CD14-positive monocyte (primary cell): Measurements from ENCODE around the gene XRCC4. TPM values are rescaled to one million over a fixed set of nuclear protein-coding genes. Genes with fewer than 3 reads are reported as not detected.

Source experiments
- DNase-seq, 3 donors: peaks; one replicate each; pipeline ENCODE4 v3.0.0-alpha.2; 2011 to 2022
- H2AFZ ChIP-seq: 2 replicates; pipeline ENCODE4 v1.6.0; 2012; ENCODE audit warnings: mild to moderate bottlenecking, low read depth, low read length, inconsistent platforms; ENCODE audit not compliant: insufficient read depth, poor library complexity, severe bottlenecking
- H3K27ac ChIP-seq, 2 donors: 1 replicate in 1 of 2; 2 replicates in 1 of 2; pipeline ENCODE4 v1.5.1; 2012 to 2013; ENCODE audit warnings: low read length in 2 of 2, control low read depth in 1 of 2, inconsistent platforms in 1 of 2, low read depth in 1 of 2, mild to moderate bottlenecking in 1 of 2
- H3K27me3 ChIP-seq, 2 donors: one replicate each; pipeline versions ENCODE4 v1.6.0 to v1.6.1; 2011 to 2013; ENCODE audit warnings: low read length in 2 of 2; ENCODE audit not compliant: control insufficient read depth in 2 of 2, insufficient read depth in 2 of 2
- H3K36me3 ChIP-seq, 2 donors: replicated peaks in 1 of 2; 1 replicate in 1 of 2; 2 replicates in 1 of 2; pipeline versions ENCODE4 v1.5.1 to v1.6.1; 2012 to 2013; ENCODE audit warnings: low read length in 2 of 2, control low read depth in 1 of 2, inconsistent platforms in 1 of 2, mild to moderate bottlenecking in 1 of 2; ENCODE audit not compliant: insufficient read depth in 2 of 2, control insufficient read depth in 1 of 2
- H3K4me1 ChIP-seq, 2 donors: 1 replicate in 1 of 2; 2 replicates in 1 of 2; pipeline versions ENCODE4 v1.5.1 to v1.6.1; 2012 to 2013; ENCODE audit warnings: low read length in 2 of 2, control low read depth in 1 of 2, inconsistent platforms in 1 of 2, mild to moderate bottlenecking in 1 of 2, moderate library complexity in 1 of 2; ENCODE audit not compliant: insufficient read depth in 2 of 2, control insufficient read depth in 1 of 2
- H3K4me2 ChIP-seq: replicated peaks from 2 replicates; pipeline ENCODE3; 2012; ENCODE audit warnings: low read length, moderate library complexity, mild to moderate bottlenecking; ENCODE audit not compliant: poor library complexity, severe bottlenecking; ENCODE audit errors: extremely low read depth
- H3K4me3 ChIP-seq, 3 experiments: fragments of 200-600 bp in 1 of 3; sonication (generic) in 1 of 3; replicated peaks in 1 of 3; 1 replicate in 2 of 3; 2 replicates in 1 of 3; pipeline ENCODE4 v1.5.1; 2011 to 2013; ENCODE audit warnings: low read length in 3 of 3, mild to moderate bottlenecking in 3 of 3, control low read depth in 2 of 3, low read depth in 2 of 3, inconsistent platforms in 1 of 3, moderate library complexity in 1 of 3
- H3K79me2 ChIP-seq: 2 replicates; pipeline ENCODE4 v1.6.0; 2012; ENCODE audit warnings: mild to moderate bottlenecking, control low read depth, inconsistent platforms, low read length, moderate library complexity; ENCODE audit not compliant: insufficient read depth
- H3K9ac ChIP-seq: 2 replicates; pipeline ENCODE4 v1.6.0; 2017; ENCODE audit warnings: low read length, mild to moderate bottlenecking; ENCODE audit not compliant: insufficient read depth, poor library complexity, severe bottlenecking
- H3K9me3 ChIP-seq, 2 donors: replicated peaks in 1 of 2; 1 replicate in 1 of 2; 2 replicates in 1 of 2; pipeline versions ENCODE4 v1.5.1 to v1.6.1; 2012 to 2013; ENCODE audit warnings: low read length in 2 of 2, control low read depth in 1 of 2; ENCODE audit not compliant: control insufficient read depth in 1 of 2, insufficient read depth in 1 of 2
- H4K20me1 ChIP-seq: 2 replicates; pipeline ENCODE4 v1.6.0; 2012; ENCODE audit warnings: mild to moderate bottlenecking, low read length, control low read depth, moderate library complexity; ENCODE audit not compliant: insufficient read depth
- H3K27ac Mint-ChIP-seq, 7 donors: one replicate each; pipeline ENCODE4 v1.8.0; 2020; ENCODE audit warnings: mild to moderate bottlenecking in 7 of 7, mixed read lengths in 7 of 7, moderate library complexity in 6 of 7, inconsistent platforms in 2 of 7
- H3K27me3 Mint-ChIP-seq, 3 donors: one replicate each; pipeline ENCODE4 v1.8.0; 2021 to 2022; ENCODE audit warnings: low read depth in 3 of 3, mild to moderate bottlenecking in 3 of 3, mixed read lengths in 3 of 3, moderate library complexity in 3 of 3, inconsistent platforms in 1 of 3
- H3K36me3 Mint-ChIP-seq, 2 donors: one replicate each; pipeline ENCODE4 v1.8.0; 2020; ENCODE audit warnings: mixed read lengths in 2 of 2, inconsistent platforms in 1 of 2, mild to moderate bottlenecking in 1 of 2
- H3K4me1 Mint-ChIP-seq: one replicate; pipeline ENCODE4 v1.8.0; 2020; ENCODE audit warnings: mild to moderate bottlenecking, mixed read lengths
- H3K4me3 Mint-ChIP-seq, 2 donors: one replicate each; pipeline ENCODE4 v1.8.0; 2020; ENCODE audit warnings: mild to moderate bottlenecking in 2 of 2, mixed read lengths in 2 of 2, moderate library complexity in 1 of 2
- H3K9me3 Mint-ChIP-seq, 7 donors: one replicate each; pipeline ENCODE4 v1.8.0; 2020 to 2022; ENCODE audit warnings: mixed read lengths in 7 of 7, mild to moderate bottlenecking in 6 of 7, moderate library complexity in 6 of 7, inconsistent platforms in 2 of 7
- CTCF ChIP-seq: fragments of 200-600 bp; IDR thresholded peaks from one replicate; pipeline ENCODE4 v1.8.0; 2022; ENCODE audit warnings: antibody characterized with exemption, mild to moderate bottlenecking
- WGBS: methylation state at CpG from one replicate; pipeline ENCODE4 v1.1.5; 2013; ENCODE audit warnings: missing lambda C conversion rate; ENCODE audit not compliant: insufficient coverage; 5-methylcytosine and 5-hydroxymethylcytosine counted together
- intact Hi-C, 2 donors: fragments of 100-400 bp; cut with micrococcal nuclease; formaldehyde crosslinking; loops; one replicate each; pipeline versions ENCODE4 v1.15.0 to v1.15.1; 2023
- polyA plus RNA-seq, 3 donors: library from polyadenylated mRNA; depleted of rRNA in 1 of 3; unstranded in 2 of 3; stranded (reverse) in 1 of 3; fragments of 300-500 nt in 2 of 3; fragments of >200 nt in 1 of 3; fragmentation: Illumina TruSeq in 2 of 3; gene quantifications; 1 replicate in 2 of 3; 2 replicates in 1 of 3; pipeline ENCODE4 v1.2.3, GENCODE V29; 2012 to 2021

The XRCC4 gene
- polyA plus RNA-seq, 3 donors = 4.0 to 21.8 (median 16.3) TPM

DNA sequence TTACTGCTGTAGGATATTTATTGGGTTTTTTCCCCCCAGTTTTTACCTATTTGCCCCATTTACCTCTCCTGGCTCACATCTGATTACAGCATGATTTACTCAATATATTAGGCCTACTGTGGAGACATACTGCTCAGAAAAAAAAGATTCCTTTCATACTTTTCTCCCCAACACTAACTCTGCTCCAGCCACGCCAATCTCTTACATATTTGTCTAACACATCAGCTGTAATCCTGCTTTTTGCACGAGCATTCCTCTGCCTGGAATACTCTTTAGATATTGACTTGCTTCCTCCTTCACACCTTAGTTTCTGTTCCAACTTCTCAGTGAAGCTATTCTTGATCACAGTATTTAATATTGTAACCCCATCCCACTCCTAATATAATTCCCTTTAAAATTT, 236.1 kb downstream of the XRCC4 start:
- peaks cover 13 to 22% of the 10 kb centered on the region in 2 donors for H3K36me3 Mint-ChIP-seq
- no peak overlapping the region for H3K4me3 Mint-ChIP-seq
- H3K79me2 ChIP-seq = peaks cover 26% of the 10 kb centered on the region
- H4K20me1 ChIP-seq = no peaks in the 10 kb centered on the region
- TF ChIP-seq CTCF = no peak
- DNase-seq = no peak
- H3K27ac Mint-ChIP-seq = peak overlapping the region; percentile 91 to 98 (median 94)
- intact Hi-C loops = loop anchor here (5.0 to 10.0 kb wide), 3 partner anchors 54 to 1419 kb away; no protein-coding TSS in a partner anchor
- H3K36me3 ChIP-seq = peaks cover 0 to 13% of the 10 kb centered on the region in 2 donors
- no peaks in the 10 kb centered on the region for H3K27me3 ChIP-seq
- no peaks in the 10 kb centered on the region for H3K27me3 Mint-ChIP-seq
- peaks cover 5 to 18% of the 10 kb centered on the region in 2 donors for H3K9me3 ChIP-seq
- H3K4me1 ChIP-seq = peaks cover 32 to 43% of the 10 kb centered on the region in 2 donors
- peaks cover 8 to 21% (median 12%) of the 10 kb centered on the region in 7 donors for H3K9me3 Mint-ChIP-seq
- H3K4me3 ChIP-seq = peak overlapping the region in 1 of 3 experiments; percentile 42
- H3K27ac ChIP-seq = peak overlapping the region; percentile 12 to 86
- H3K4me2 ChIP-seq = peak overlapping the region; percentile 48
- 45% methylated on average over 2 of the region's 2 CpGs for WGBS
- no peak overlapping the region for H3K9ac ChIP-seq
- H2AFZ ChIP-seq = no peak overlapping the region
- H3K4me1 Mint-ChIP-seq = peaks cover 28% of the 10 kb centered on the region

GRCh38 chr5:83321483-83322055, 244.2 kb downstream of the XRCC4 start:
- Mint-ChIP-seq H3K4me3 (no peak overlapping the region), H3K9me3 (peaks cover 0 to 6% (median 2%) of the 10 kb centered on the region in 7 donors), H3K4me1 (peaks cover 38% of the 10 kb centered on the region), H3K36me3 (peaks cover 2 to 9% of the 10 kb centered on the region in 2 donors), H3K27ac (peak overlapping the region; percentile 86 to 98 (median 93)), H3K27me3 (no peaks in the 10 kb centered on the region)
- Histone ChIP-seq H3K27me3 (no peaks in the 10 kb centered on the region), H4K20me1 (no peaks in the 10 kb centered on the region), H3K79me2 (peaks cover 11% of the 10 kb centered on the region), H3K27ac (peak overlapping the region in 1 of 2 donors; percentile 81), H2AFZ (no peak overlapping the region), H3K4me1 (peaks cover 35 to 58% of the 10 kb centered on the region in 2 donors), H3K9me3 (no peaks in the 10 kb centered on the region), H3K9ac (no peak overlapping the region), H3K4me3 (no peak overlapping the region), H3K4me2 (peak overlapping the region; percentile 8), H3K36me3 (no peaks in the 10 kb centered on the region)
- no peak for TF ChIP-seq CTCF
- DNase-seq = no peak
- intact Hi-C loops = no loop called here
